H1 (cell line): ENCODE results near the gene SLC24A4. TPM values are rescaled to one million over a fixed set of nuclear protein-coding genes. Genes with fewer than 3 reads are reported as not detected.

Experiments used
- CTCF ChIA-PET: fragments of 300-600 bp; sonication (Branson Sonifier 250); formaldehyde crosslinking; loops from one replicate; lab custom pipeline; 2021; ENCODE audit not compliant: partially characterized antibody; lab: Charles Lee
- POLR2A ChIA-PET: fragments of 300-600 bp; sonication (Branson Sonifier 250); formaldehyde crosslinking; loops from one replicate; lab custom pipeline; 2021; ENCODE audit warnings: inconsistent platforms; ENCODE audit not compliant: partially characterized antibody; lab: Charles Lee
- DNase-seq, 2 experiments: peaks; one replicate each; pipeline versions ENCODE4 v3.0.0 to v3.0.0-alpha.2; 2010 to 2022; ENCODE audit warnings: low spot score in 2 of 2, low read depth in 1 of 2, mixed read lengths in 1 of 2
- FAIRE-seq: peaks from 2 replicates; lab custom pipeline; 2011; peaks lifted over from hg19 to GRCh38; lab: Jason Lieb, UNC
- H2AFZ ChIP-seq: 2 replicates; pipeline ENCODE4 v1.8.1; 2012; ENCODE audit warnings: low read length, inconsistent platforms
- H2AK5ac ChIP-seq: 2 replicates; pipeline ENCODE4 v1.6.1; 2013; ENCODE audit warnings: low read depth, low read length
- H2BK120ac ChIP-seq: replicated peaks from 2 replicates; pipeline ENCODE3; 2013; ENCODE audit warnings: low read depth, low read length, inconsistent platforms
- H2BK12ac ChIP-seq: 2 replicates; pipeline ENCODE4 v1.6.1; 2013; ENCODE audit warnings: low read depth, low read length
- H2BK15ac ChIP-seq: 2 replicates; pipeline ENCODE4 v1.6.1; 2013; ENCODE audit warnings: low read length
- H2BK20ac ChIP-seq: 2 replicates; pipeline ENCODE4 v1.6.1; 2013; ENCODE audit warnings: low read length
- H2BK5ac ChIP-seq: 2 replicates; pipeline ENCODE4 v1.6.1; 2013; ENCODE audit warnings: low read depth, low read length
- H3K14ac ChIP-seq: 2 replicates; pipeline ENCODE4 v1.6.1; 2013; ENCODE audit warnings: inconsistent platforms; ENCODE audit not compliant: insufficient read length
- H3K18ac ChIP-seq: 2 replicates; pipeline ENCODE4 v1.6.1; 2013; ENCODE audit warnings: low read length; ENCODE audit errors: extremely low read depth
- H3K23ac ChIP-seq: 2 replicates; pipeline ENCODE4 v1.6.1; 2013; ENCODE audit warnings: inconsistent platforms; ENCODE audit not compliant: insufficient read length
- H3K23me2 ChIP-seq: 2 replicates; pipeline ENCODE4 v1.6.1; 2013; ENCODE audit warnings: low read depth, low read length
- H3K27ac ChIP-seq: 2 replicates; pipeline ENCODE4 v1.6.1; 2011; ENCODE audit warnings: low read depth, low read length, inconsistent platforms
- H3K27me3 ChIP-seq, 4 experiments: replicated peaks in 1 of 4; 1 replicate in 1 of 4; 2 replicates in 3 of 4; pipeline versions ENCODE4 v1.6.1 to v1.8.1; 2011 to 2013; ENCODE audit warnings: low read length in 3 of 4, mild to moderate bottlenecking in 3 of 4, inconsistent platforms in 2 of 4, mixed read lengths in 2 of 4, moderate library complexity in 1 of 4; ENCODE audit not compliant: control insufficient read depth in 3 of 4, insufficient read depth in 3 of 4; ENCODE audit errors: extremely low read depth in 1 of 4
- H3K36me3 ChIP-seq, 4 experiments: 2 replicates each; pipeline versions ENCODE4 v1.6.1 to v1.8.1; 2011 to 2013; ENCODE audit warnings: mild to moderate bottlenecking in 4 of 4, low read length in 3 of 4, moderate library complexity in 2 of 4, control low read depth in 1 of 4, inconsistent platforms in 1 of 4; ENCODE audit not compliant: insufficient read depth in 4 of 4, control insufficient read depth in 2 of 4
- H3K4ac ChIP-seq: replicated peaks from 2 replicates; pipeline ENCODE3; 2013; ENCODE audit warnings: low read length, low read depth, mixed read lengths, inconsistent platforms; ENCODE audit not compliant: insufficient read length
- H3K4me1 ChIP-seq, 4 experiments: replicated peaks in 1 of 4; 1 replicate in 1 of 4; 2 replicates in 3 of 4; pipeline versions ENCODE4 v1.6.1 to v1.8.1; 2011 to 2013; ENCODE audit warnings: low read length in 3 of 4, inconsistent platforms in 2 of 4, mixed read lengths in 1 of 4; ENCODE audit not compliant: insufficient read depth in 4 of 4, control insufficient read depth in 3 of 4
- H3K4me2 ChIP-seq, 2 experiments: 2 replicates each; pipeline versions ENCODE4 v1.6.1 to v1.8.1; 2011 to 2013; ENCODE audit warnings: low read depth in 2 of 2, low read length in 2 of 2, control low read depth in 1 of 2, inconsistent platforms in 1 of 2, mild to moderate bottlenecking in 1 of 2; ENCODE audit not compliant: insufficient read depth in 1 of 2
- H3K4me3 ChIP-seq, 4 experiments: fragments of 200-600, 300-600 bp in 1 of 4; sonication (generic), shearing (Covaris generic), sonication (Bioruptor Twin) in 1 of 4; 2 replicates each; pipeline versions ENCODE4 v1.5.1 to v1.8.1; 2011 to 2016; ENCODE audit warnings: low read length in 4 of 4, low read depth in 3 of 4, control low read depth in 2 of 4, inconsistent platforms in 2 of 4, mild to moderate bottlenecking in 2 of 4, mixed read lengths in 1 of 4, moderate library complexity in 1 of 4; ENCODE audit not compliant: insufficient read depth in 2 of 4; ENCODE audit errors: extremely low read depth in 1 of 4
- H3K56ac ChIP-seq: replicated peaks from 2 replicates; pipeline ENCODE3; 2013; ENCODE audit warnings: low read depth, mild to moderate bottlenecking, mixed read lengths, low read length, inconsistent platforms; ENCODE audit not compliant: insufficient read length
- H3K79me1 ChIP-seq: 2 replicates; pipeline ENCODE4 v1.6.1; 2013; ENCODE audit warnings: low read depth, low read length, control low read depth
- H3K79me2 ChIP-seq, 2 experiments: 2 replicates each; pipeline versions ENCODE4 v1.6.1 to v1.8.1; 2012 to 2013; ENCODE audit warnings: low read length in 2 of 2, mild to moderate bottlenecking in 2 of 2, inconsistent platforms in 1 of 2; ENCODE audit not compliant: insufficient read depth in 2 of 2, control insufficient read depth in 1 of 2
- H3K9ac ChIP-seq, 4 experiments: replicated peaks in 1 of 4; 1 replicate in 1 of 4; 2 replicates in 3 of 4; pipeline versions ENCODE4 v1.6.1 to v1.8.1; 2011 to 2013; ENCODE audit warnings: low read depth in 3 of 4, low read length in 3 of 4, control low read depth in 2 of 4, mild to moderate bottlenecking in 2 of 4, moderate library complexity in 2 of 4, inconsistent platforms in 1 of 4; ENCODE audit errors: extremely low read depth in 1 of 4
- H3K9me3 ChIP-seq, 2 experiments: 2 replicates each; pipeline versions ENCODE4 v1.6.1 to v1.8.1; 2012 to 2013; ENCODE audit warnings: mild to moderate bottlenecking in 2 of 2, moderate library complexity in 2 of 2, control low read depth in 1 of 2, inconsistent platforms in 1 of 2, low read depth in 1 of 2, low read length in 1 of 2, mixed read lengths in 1 of 2; ENCODE audit not compliant: insufficient read depth in 2 of 2
- H4K20me1 ChIP-seq, 2 experiments: replicated peaks in 1 of 2; 2 replicates each; pipeline versions ENCODE3 to v1.8.1; 2011 to 2013; ENCODE audit warnings: inconsistent platforms in 2 of 2, low read length in 2 of 2, mild to moderate bottlenecking in 1 of 2; ENCODE audit not compliant: insufficient read depth in 2 of 2, control insufficient read depth in 1 of 2
- H4K5ac ChIP-seq: 2 replicates; pipeline ENCODE4 v1.6.1; 2013; ENCODE audit warnings: low read length, low read depth, mixed read lengths, inconsistent platforms; ENCODE audit not compliant: insufficient read length
- H4K8ac ChIP-seq: 2 replicates; pipeline ENCODE4 v1.8.0; 2013; ENCODE audit warnings: mild to moderate bottlenecking, moderate library complexity, low read length, inconsistent platforms; ENCODE audit not compliant: insufficient read depth; ENCODE audit errors: extremely low read depth
- H4K91ac ChIP-seq: replicated peaks from 2 replicates; pipeline ENCODE3; 2013; ENCODE audit warnings: low read length, mixed read lengths, inconsistent platforms; ENCODE audit not compliant: insufficient read length
- EZH2 ChIP-seq: fragments of 200-600 bp; sonication (generic); IDR thresholded peaks from 2 replicates; pipeline ENCODE4 v1.7.1; 2012; ENCODE audit warnings: low read depth, mild to moderate bottlenecking, moderate library complexity, low read length, inconsistent platforms; ENCODE audit not compliant: severe bottlenecking
- JUN ChIP-seq: IDR thresholded peaks from 2 replicates; pipeline ENCODE4 v1.6.1; 2011; ENCODE audit warnings: low read depth, mild to moderate bottlenecking, improper control_type of control experiment, low read length
- PHF8 ChIP-seq: fragments of 200-600 bp; sonication (generic); conservative IDR thresholded peaks from 2 replicates; pipeline ENCODE4 v1.7.1; 2012; ENCODE audit warnings: low read depth, mild to moderate bottlenecking, inconsistent platforms, low read length, moderate library complexity
- SIRT6 ChIP-seq: IDR thresholded peaks from one replicate; pipeline ENCODE4 v1.7.1; 2012; ENCODE audit warnings: low read length, inconsistent platforms
- SRF ChIP-seq: IDR thresholded peaks from 2 replicates; pipeline ENCODE4 v1.6.1; 2011; ENCODE audit warnings: mild to moderate bottlenecking, low read depth, low read length, moderate library complexity
- TAF7 ChIP-seq: optimal IDR thresholded peaks from 2 replicates; pipeline ENCODE3; 2011; ENCODE audit warnings: low read depth, mild to moderate bottlenecking, inconsistent platforms, low read length, moderate library complexity, borderline replicate concordance
- YY1 ChIP-seq: IDR thresholded peaks from 2 replicates; pipeline ENCODE4 v1.6.1; 2011; ENCODE audit warnings: low read depth, mild to moderate bottlenecking, low read length
- ZNF274 ChIP-seq: IDR thresholded peaks from 2 replicates; pipeline ENCODE4 v1.7.0; 2012; ENCODE audit warnings: low read length, borderline replicate concordance; ENCODE audit errors: extremely low read depth
- WGBS, 2 experiments: shearing (Covaris generic) in 1 of 2; methylation state at CpG; one replicate each; pipeline versions ENCODE4 v1.1.6 to v1.1.7; 2013 to 2015; ENCODE audit warnings: low lambda C conversion rate in 2 of 2, mixed read lengths in 2 of 2, inconsistent platforms in 1 of 2, low coverage in 1 of 2, missing lambda C conversion rate in 1 of 2; ENCODE audit not compliant: insufficient replicate concordance in 2 of 2, insufficient coverage in 1 of 2, insufficient read length in 1 of 2; ENCODE audit errors: extremely low coverage in 1 of 2, missing lambda C conversion rate in 1 of 2; 5-methylcytosine and 5-hydroxymethylcytosine counted together
- polyA plus RNA-seq, 7 experiments: library from polyadenylated mRNA; depleted of rRNA in 3 of 7; stranded (reverse) in 5 of 7; unstranded in 2 of 7; fragments of >200 nt in 5 of 7; fragments of 200-250 nt in 2 of 7; gene quantifications; 1 replicate in 5 of 7; 2 replicates in 1 of 7; 4 replicates in 1 of 7; pipeline versions ENCODE4 v1.2.1 to v1.2.3, GENCODE V29; 2011 to 2013; ENCODE audit warnings: missing spikeins in 2 of 7, mixed read lengths in 2 of 7
- total RNA-seq: library from RNA; stranded (reverse); fragmentation: NEBNext Ultra II Directional; extraction: Animal tissue kit (Norgen Biotek cat#: 25700); gene quantifications from 2 replicates; pipeline ENCODE4 v1.2.1, GENCODE V29; 2021

SLC24A4 gene
- total and polyA plus RNA-seq, 2 of the 8 experiments (the other 6 are each of a cell fraction or from before 2014, with no cell fraction given) = 0.27 to 0.89 TPM

DNA sequence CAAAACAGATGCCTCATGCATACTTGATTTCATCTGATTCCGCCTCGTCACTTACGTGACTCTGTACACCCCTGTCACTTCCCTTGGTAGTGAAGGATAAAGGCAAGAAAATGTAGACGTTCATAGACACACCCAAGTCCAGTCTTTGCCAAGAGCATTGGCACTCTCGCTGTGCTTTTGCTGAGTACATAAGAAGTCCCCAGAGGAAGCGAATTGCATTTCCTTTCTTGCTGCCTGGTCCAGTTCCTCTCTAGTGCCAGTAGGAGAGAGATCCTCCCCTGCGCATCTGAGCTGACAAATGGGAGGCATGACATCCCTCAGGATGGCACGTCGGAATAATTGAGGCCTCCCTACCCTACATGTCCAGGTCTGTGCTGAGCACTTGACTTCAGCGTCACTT lies 169.3 kb downstream of the SLC24A4 start:
- no peak overlapping the region for H2BK20ac ChIP-seq
- DNase-seq = peak in 1 of 2 experiments; percentile 26

More for the DNA sequence above, 169.3 kb downstream of the SLC24A4 start:
- no peak overlapping the region for H2BK5ac ChIP-seq
- no peak overlapping the region for H3K9ac ChIP-seq
- H2BK120ac ChIP-seq = no peak overlapping the region
- no peaks in the 10 kb centered on the region for H3K23me2 ChIP-seq
- H2BK12ac ChIP-seq = no peak overlapping the region
- no peak overlapping the region for H2AK5ac ChIP-seq
- H4K91ac ChIP-seq = no peak overlapping the region
- H4K5ac ChIP-seq = no peak overlapping the region
- no peak overlapping the region for H2AFZ ChIP-seq
- H3K36me3 ChIP-seq = no peaks in the 10 kb centered on the region
- H3K56ac ChIP-seq = no peak overlapping the region
- no peaks in the 10 kb centered on the region for H4K20me1 ChIP-seq
- H3K23ac ChIP-seq = no peak overlapping the region
- CTCF ChIA-PET = interaction anchor here (0.7 kb wide), 1 partner anchor 153 kb away, joined by 4 read pairs; no protein-coding TSS in a partner anchor
- H3K9me3 ChIP-seq = no peaks in the 10 kb centered on the region
- H3K27me3 ChIP-seq = peaks cover 0 to 2% (median 0%) of the 10 kb centered on the region in 4 experiments; a peak in 3 of 7 replicates
- H3K79me2 ChIP-seq = no peaks in the 10 kb centered on the region
- no peak overlapping the region for H3K4me3 ChIP-seq
- peak overlapping the region; percentile 34; the same call in 1 of the 2 replicates for H2BK15ac ChIP-seq
- WGBS, 2 experiments = 91% methylated on average over 10 of the region's 10 CpGs; no CpG with 5 or more reads in 1 of the 2 experiments
- no peak overlapping the region for H4K8ac ChIP-seq
- POLR2A ChIA-PET = no interaction called here
- no peak overlapping the region for H3K14ac ChIP-seq
- H3K27ac ChIP-seq = no peak overlapping the region
- TF ChIP-seq ZNF274 = no peak
- no peak for TF ChIP-seq EZH2
- TF ChIP-seq SRF = no peak
- no peak for TF ChIP-seq PHF8
- TF ChIP-seq SIRT6 = no peak
- TF ChIP-seq JUN = no peak
- TF ChIP-seq YY1 = no peak
- no peak for TF ChIP-seq TAF7
- no peaks in the 10 kb centered on the region for H3K79me1 ChIP-seq
- no peak for FAIRE-seq
- no peak overlapping the region for H3K18ac ChIP-seq
- H3K4me2 ChIP-seq = no peak overlapping the region
- peaks cover 0 to 8% (median under 1%) of the 10 kb centered on the region in 4 experiments; a peak in 4 of 7 replicates for H3K4me1 ChIP-seq
- no peak overlapping the region for H3K4ac ChIP-seq
